Measurements from ENCODE around the gene TCF15. TPM values are rescaled to one million over a fixed set of nuclear protein-coding genes. Genes with fewer than 3 reads are reported as not detected.

The TCF15 gene
- total and polyA plus RNA-seq, 2 of the 13 experiments (the other 11 are each of a cell fraction or from before 2014, with no cell fraction given), result not detected

GRCh38 chr20:641516-641875 is 31.4 kb upstream of the TCF15 start (continued):
- TF ChIP-seq USF2 (IDR thresholded peaks at IDR 0.05; ENCODE audit: low read depth, low read length), result no peak
- no peak for TF ChIP-seq USF2 (CRISPR knock-in tag; IDR thresholded peaks at IDR 0.05; ENCODE audit: borderline replicate concordance)
- TF ChIP-seq, protein P1, sequence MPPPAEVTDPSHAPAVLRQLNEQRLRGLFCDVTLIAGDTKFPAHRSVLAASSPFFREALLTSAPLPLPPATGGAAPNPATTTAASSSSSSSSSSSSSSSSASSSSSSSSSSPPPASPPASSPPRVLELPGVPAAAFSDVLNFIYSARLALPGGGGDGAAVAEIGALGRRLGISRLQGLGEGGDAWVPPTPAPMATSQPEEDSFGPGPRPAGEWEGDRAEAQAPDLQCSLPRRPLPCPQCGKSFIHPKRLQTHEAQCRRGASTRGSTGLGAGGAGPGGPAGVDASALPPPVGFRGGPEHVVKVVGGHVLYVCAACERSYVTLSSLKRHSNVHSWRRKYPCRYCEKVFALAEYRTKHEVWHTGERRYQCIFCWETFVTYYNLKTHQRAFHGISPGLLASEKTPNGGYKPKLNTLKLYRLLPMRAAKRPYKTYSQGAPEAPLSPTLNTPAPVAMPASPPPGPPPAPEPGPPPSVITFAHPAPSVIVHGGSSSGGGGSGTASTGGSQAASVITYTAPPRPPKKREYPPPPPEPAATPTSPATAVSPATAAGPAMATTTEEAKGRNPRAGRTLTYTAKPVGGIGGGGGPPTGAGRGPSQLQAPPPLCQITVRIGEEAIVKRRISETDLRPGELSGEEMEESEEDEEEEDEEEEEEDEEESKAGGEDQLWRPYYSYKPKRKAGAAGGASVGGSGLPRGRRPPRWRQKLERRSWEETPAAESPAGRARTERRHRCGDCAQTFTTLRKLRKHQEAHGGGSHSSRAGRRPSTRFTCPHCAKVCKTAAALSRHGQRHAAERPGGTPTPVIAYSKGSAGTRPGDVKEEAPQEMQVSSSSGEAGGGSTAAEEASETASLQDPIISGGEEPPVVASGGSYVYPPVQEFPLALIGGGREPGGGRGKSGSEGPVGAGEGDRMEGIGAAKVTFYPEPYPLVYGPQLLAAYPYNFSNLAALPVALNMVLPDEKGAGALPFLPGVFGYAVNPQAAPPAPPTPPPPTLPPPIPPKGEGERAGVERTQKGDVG (CRISPR knock-in tag; IDR thresholded peaks at IDR 0.05; ENCODE audit: borderline replicate concordance), result no peak
- TF ChIP-seq AHR (CRISPR knock-in tag; IDR thresholded peaks at IDR 0.05), result no peak
- TF ChIP-seq TAF1 (CRISPR knock-in tag; IDR thresholded peaks at IDR 0.05), result no peak
- no peak for TF ChIP-seq KAT2B (IDR thresholded peaks at IDR 0.05; ENCODE audit: borderline replicate concordance, low read depth, low read length)
- no peak for TF ChIP-seq PRPF4 (IDR thresholded peaks at IDR 0.05; ENCODE audit: low read depth, low read length, poor library complexity, severe bottlenecking)
- TF ChIP-seq RBM39 (IDR thresholded peaks at IDR 0.05; ENCODE audit: low read depth, low read length, poor library complexity, severe bottlenecking), result no peak
- TF ChIP-seq ZIK1 (CRISPR knock-in tag; IDR thresholded peaks at IDR 0.05; ENCODE audit: borderline replicate concordance, low read depth), result no peak
- TF ChIP-seq IRX3 (CRISPR knock-in tag; IDR thresholded peaks at IDR 0.05; ENCODE audit: borderline replicate concordance, low read depth), result no peak
- no peak for TF ChIP-seq ZNF484 (CRISPR knock-in tag; IDR thresholded peaks at IDR 0.05; ENCODE audit: borderline replicate concordance, low read depth)
- TF ChIP-seq ZNF724P (CRISPR knock-in tag; IDR thresholded peaks at IDR 0.05; ENCODE audit: borderline replicate concordance), result peak; percentile 25; the same call in 1 of the 2 replicates
- TF ChIP-seq, protein P2, sequence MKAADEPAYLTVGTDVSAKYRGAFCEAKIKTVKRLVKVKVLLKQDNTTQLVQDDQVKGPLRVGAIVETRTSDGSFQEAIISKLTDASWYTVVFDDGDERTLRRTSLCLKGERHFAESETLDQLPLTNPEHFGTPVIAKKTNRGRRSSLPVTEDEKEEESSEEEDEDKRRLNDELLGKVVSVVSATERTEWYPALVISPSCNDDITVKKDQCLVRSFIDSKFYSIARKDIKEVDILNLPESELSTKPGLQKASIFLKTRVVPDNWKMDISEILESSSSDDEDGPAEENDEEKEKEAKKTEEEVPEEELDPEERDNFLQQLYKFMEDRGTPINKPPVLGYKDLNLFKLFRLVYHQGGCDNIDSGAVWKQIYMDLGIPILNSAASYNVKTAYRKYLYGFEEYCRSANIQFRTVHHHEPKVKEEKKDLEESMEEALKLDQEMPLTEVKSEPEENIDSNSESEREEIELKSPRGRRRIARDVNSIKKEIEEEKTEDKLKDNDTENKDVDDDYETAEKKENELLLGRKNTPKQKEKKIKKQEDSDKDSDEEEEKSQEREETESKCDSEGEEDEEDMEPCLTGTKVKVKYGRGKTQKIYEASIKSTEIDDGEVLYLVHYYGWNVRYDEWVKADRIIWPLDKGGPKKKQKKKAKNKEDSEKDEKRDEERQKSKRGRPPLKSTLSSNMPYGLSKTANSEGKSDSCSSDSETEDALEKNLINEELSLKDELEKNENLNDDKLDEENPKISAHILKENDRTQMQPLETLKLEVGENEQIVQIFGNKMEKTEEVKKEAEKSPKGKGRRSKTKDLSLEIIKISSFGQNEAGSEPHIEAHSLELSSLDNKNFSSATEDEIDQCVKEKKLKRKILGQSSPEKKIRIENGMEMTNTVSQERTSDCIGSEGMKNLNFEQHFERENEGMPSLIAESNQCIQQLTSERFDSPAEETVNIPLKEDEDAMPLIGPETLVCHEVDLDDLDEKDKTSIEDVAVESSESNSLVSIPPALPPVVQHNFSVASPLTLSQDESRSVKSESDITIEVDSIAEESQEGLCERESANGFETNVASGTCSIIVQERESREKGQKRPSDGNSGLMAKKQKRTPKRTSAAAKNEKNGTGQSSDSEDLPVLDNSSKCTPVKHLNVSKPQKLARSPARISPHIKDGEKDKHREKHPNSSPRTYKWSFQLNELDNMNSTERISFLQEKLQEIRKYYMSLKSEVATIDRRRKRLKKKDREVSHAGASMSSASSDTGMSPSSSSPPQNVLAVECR (CRISPR knock-in tag; IDR thresholded peaks at IDR 0.05; ENCODE audit: borderline replicate concordance), result peak; percentile 22; the same call in 1 of the 2 replicates
- no peak for TF ChIP-seq ZNF432 (CRISPR knock-in tag; IDR thresholded peaks at IDR 0.05; ENCODE audit: borderline replicate concordance)
- TF ChIP-seq ZNF556 (CRISPR knock-in tag; IDR thresholded peaks at IDR 0.05; ENCODE audit: borderline replicate concordance), result no peak
- no peak for TF ChIP-seq ZNF343 (CRISPR knock-in tag; IDR thresholded peaks at IDR 0.05)
- TF ChIP-seq ZSCAN31 (CRISPR knock-in tag; IDR thresholded peaks at IDR 0.05; ENCODE audit: low read depth), result no peak
- TF ChIP-seq HMGXB4 (CRISPR knock-in tag; IDR thresholded peaks at IDR 0.05; ENCODE audit: borderline replicate concordance in 1 of 2, low read depth in 1 of 2), result 0 out of 4 replicates have a peak, but pooled peaks of 1 of the 2 experiments have one; percentile 42

All from HepG2 (cell line).